ENCODE data around the gene AP3D1. TPM values are rescaled to one million over a fixed set of nuclear protein-coding genes. Genes with fewer than 3 reads are reported as not detected.

AP3D1 gene
- total RNA-seq, 2 experiments from 2014 or later, result 41.8 to 41.9 TPM

DNA sequence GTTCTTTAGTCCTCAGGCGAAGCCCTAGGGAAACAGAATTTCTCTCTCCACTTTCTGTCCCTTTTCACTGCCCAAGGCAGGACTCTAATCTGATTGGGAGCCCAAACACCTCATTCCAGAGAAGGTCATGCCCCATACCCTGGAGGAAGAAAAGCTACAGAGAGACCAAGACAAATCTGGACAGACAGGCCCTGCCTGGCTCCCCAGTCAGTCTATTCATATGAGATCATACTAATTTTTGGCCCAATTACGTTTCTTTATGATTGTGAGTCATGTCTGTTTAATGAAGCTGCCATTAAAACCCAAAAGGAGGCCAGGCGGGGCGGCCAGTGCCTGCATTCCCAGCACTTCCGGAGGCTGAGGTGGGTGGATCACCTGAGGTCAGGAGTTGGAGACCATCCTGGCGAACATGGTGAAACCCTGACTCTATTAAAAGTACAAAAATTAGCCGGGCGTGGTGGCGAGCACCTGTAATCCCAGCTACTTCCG lies 3.3 kb upstream of the AP3D1 start:
- no peak overlapping the region for H3K4me3 ChIP-seq (ENCODE audit: low read length)
- Mint-ChIP-seq H3K36me3 (ENCODE audit: low read depth) (peaks cover 4% of the 10 kb centered on the region), H3K9me3 (no peaks in the 10 kb centered on the region), H3K27me3 (no peaks in the 10 kb centered on the region), H3K4me3 (no peak overlapping the region), H3K4me1 (ENCODE audit: low read depth) (peaks cover 17% of the 10 kb centered on the region), H3K27ac (no peak overlapping the region)
- H3K36me3 ChIP-seq (ENCODE audit: insufficient read depth, low read length), result peaks cover 2% of the 10 kb centered on the region
- peaks cover 27% of the 10 kb centered on the region for H3K4me1 ChIP-seq (ENCODE audit: insufficient read depth, low read length)
- intact Hi-C loops (cut with DNase I, micrococcal nuclease), result loop anchor here in 1 of 2 experiments (5.0 kb wide), 3 partner anchors 137 to 458 kb away; partner anchors contain the start of genes BTBD2, LSM7 and SPPL2B
- ATAC-seq (ENCODE audit: poor library complexity), result no peak
- ChIA-PET CTCF (no interaction called here), POLR2A (no interaction called here)
- H3K27ac ChIP-seq (ENCODE audit: low read depth in 1 of 2, low read length in 2 of 2), result no peak overlapping the region
- no peak for DNase-seq
- H3K27me3 ChIP-seq (ENCODE audit: control insufficient read depth in 1 of 2, insufficient read depth in 2 of 2, low read length in 2 of 2), result no peaks in the 10 kb centered on the region
- no peaks in the 10 kb centered on the region for H3K9me3 ChIP-seq (ENCODE audit: control insufficient read depth in 1 of 2, insufficient read depth in 1 of 2, low read length in 2 of 2)
- TF ChIP-seq, protein P1, sequence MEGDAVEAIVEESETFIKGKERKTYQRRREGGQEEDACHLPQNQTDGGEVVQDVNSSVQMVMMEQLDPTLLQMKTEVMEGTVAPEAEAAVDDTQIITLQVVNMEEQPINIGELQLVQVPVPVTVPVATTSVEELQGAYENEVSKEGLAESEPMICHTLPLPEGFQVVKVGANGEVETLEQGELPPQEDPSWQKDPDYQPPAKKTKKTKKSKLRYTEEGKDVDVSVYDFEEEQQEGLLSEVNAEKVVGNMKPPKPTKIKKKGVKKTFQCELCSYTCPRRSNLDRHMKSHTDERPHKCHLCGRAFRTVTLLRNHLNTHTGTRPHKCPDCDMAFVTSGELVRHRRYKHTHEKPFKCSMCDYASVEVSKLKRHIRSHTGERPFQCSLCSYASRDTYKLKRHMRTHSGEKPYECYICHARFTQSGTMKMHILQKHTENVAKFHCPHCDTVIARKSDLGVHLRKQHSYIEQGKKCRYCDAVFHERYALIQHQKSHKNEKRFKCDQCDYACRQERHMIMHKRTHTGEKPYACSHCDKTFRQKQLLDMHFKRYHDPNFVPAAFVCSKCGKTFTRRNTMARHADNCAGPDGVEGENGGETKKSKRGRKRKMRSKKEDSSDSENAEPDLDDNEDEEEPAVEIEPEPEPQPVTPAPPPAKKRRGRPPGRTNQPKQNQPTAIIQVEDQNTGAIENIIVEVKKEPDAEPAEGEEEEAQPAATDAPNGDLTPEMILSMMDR (IDR thresholded peaks at IDR 0.05), result no peak

DNA sequence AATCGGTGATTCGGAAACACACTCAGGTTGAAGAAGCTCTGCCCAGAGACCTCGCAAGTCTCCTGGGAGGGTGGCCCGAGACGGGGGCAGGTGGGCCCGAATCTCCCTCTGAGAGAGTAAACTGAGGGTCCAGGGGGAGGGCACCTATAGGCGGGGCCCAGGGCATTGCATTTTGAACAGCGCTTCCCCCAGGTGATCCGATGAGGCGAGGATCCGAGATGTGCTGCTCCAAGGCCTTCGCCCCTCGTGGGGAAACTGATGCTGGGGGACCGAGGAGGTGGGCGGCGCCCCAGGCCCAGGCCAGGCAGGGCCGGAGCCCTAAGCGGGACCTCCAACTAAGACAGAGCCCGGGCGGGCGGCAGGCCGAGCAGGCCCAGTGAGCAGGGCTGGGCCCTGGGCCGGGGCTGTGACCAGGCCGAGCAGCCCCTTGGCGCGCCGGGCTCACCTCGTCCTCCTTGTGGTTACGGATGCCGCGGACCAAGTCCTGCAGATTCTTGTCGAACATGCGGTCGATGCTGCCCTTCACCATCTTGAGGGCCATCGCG lies 500 bp downstream of the AP3D1 start:
- H3K4me1 Mint-ChIP-seq (ENCODE audit: low read depth), result peaks cover 35% of the 10 kb centered on the region
- peaks cover 54% of the 10 kb centered on the region for H3K4me1 ChIP-seq (ENCODE audit: insufficient read depth, low read length)
- DNase-seq (peak in 5 of 14 experiments; percentile 12 to 67 (median 25)), ATAC-seq (ENCODE audit: poor library complexity) (no peak)
- H3K27ac ChIP-seq (ENCODE audit: low read depth in 1 of 2, low read length in 2 of 2), result peak overlapping the region; percentile 57 to 77
- H3K4me3 ChIP-seq (ENCODE audit: low read length), result peak overlapping the region; percentile 80
- H3K27me3 ChIP-seq (ENCODE audit: control insufficient read depth in 1 of 2, insufficient read depth in 2 of 2, low read length in 2 of 2), result no peaks in the 10 kb centered on the region
- no peaks in the 10 kb centered on the region for H3K27me3 Mint-ChIP-seq
- TF ChIP-seq, protein P1 (IDR thresholded peaks at IDR 0.05), result no peak
- POLR2A ChIA-PET, result interaction anchor here (0.8 to 2.1 kb wide), 6 partner anchors 13 to 800 kb away, joined by 3 to 11 read pairs (median 6); partner anchors contain the start of gene GADD45B
- no peaks in the 10 kb centered on the region for H3K9me3 ChIP-seq (ENCODE audit: control insufficient read depth in 1 of 2, insufficient read depth in 1 of 2, low read length in 2 of 2)
- H3K27ac Mint-ChIP-seq, result peak overlapping the region; percentile 85
- H3K36me3 ChIP-seq (ENCODE audit: insufficient read depth, low read length), result peaks cover 9% of the 10 kb centered on the region
- peak overlapping the region; percentile 86 for H3K4me3 Mint-ChIP-seq
- CTCF ChIA-PET, result interaction anchor here (2.0 kb wide), 1 partner anchor 21 kb away, joined by 6 read pairs; no protein-coding TSS in a partner anchor
- intact Hi-C loops (cut with DNase I, micrococcal nuclease), result loop anchor here (1.0 to 5.0 kb wide), 5 partner anchors 54 to 176 kb away; partner anchors contain the start of genes IZUMO4 (in 2 of the 2), MOB3A (in 2 of the 2), PLEKHJ1 (in 2 of the 2) and SF3A2 (in 2 of the 2)
- H3K9me3 Mint-ChIP-seq, result no peaks in the 10 kb centered on the region
- peaks cover 8% of the 10 kb centered on the region for H3K36me3 Mint-ChIP-seq (ENCODE audit: low read depth)

DNA sequence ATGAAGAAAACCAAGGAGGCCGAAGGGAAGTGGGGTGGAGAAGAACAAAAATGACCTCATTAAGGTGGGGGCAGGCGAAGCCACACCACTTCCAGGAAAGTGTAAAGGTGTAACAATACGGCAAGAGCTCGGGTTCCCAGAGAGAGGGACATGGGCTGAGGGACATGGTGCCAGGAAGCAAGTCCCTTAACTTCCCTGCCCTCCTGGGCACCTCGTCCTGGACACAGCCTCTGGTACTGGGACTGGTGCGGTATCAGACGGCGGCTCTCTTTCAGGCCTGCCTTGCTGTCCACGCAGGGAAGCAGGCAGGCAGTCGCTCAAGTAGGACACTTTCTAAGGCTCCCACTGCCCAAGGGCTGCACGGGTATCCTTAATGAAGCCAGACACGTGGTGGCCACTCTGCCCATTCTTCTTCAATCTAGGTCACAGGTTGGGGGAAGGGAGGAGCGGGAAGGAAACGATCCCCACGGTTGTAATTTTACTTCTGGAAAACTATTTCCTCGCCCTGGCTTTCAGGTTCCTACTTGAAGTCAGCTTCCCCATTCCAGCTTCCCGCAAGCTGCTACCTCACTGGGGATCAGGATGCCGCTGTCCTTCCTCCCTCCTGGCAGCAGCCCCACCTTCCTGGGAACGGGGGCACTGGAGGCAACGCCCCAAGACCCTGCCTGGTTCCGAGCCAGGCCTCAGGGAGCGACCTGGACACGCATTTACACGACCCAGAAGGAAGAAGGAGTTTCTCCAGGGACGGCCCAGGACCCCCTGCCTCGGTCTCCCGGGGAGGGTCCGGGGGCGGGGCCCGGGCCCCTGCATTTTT lies 1.2 kb downstream of the AP3D1 start:
- ATAC-seq (ENCODE audit: poor library complexity) (no peak), DNase-seq (peak in 3 of 14 experiments; percentile 32 to 55 (median 49))
- Mint-ChIP-seq H3K4me1 (ENCODE audit: low read depth) (peaks cover 41% of the 10 kb centered on the region), H3K4me3 (peak overlapping the region; percentile 86), H3K9me3 (no peaks in the 10 kb centered on the region), H3K27me3 (no peaks in the 10 kb centered on the region), H3K27ac (peak overlapping the region; percentile 85), H3K36me3 (ENCODE audit: low read depth) (peaks cover 9% of the 10 kb centered on the region)
- POLR2A ChIA-PET, result interaction anchor here (0.8 to 2.1 kb wide), 3 partner anchors 90 to 800 kb away, joined by 3 to 7 read pairs (median 4); no protein-coding TSS in a partner anchor
- H3K27ac ChIP-seq (ENCODE audit: low read depth in 1 of 2, low read length in 2 of 2), result peak overlapping the region; percentile 57 to 77
- H3K36me3 ChIP-seq (ENCODE audit: insufficient read depth, low read length), result peaks cover 12% of the 10 kb centered on the region
- TF ChIP-seq, protein P1 (IDR thresholded peaks at IDR 0.05), result no peak
- H3K27me3 ChIP-seq (ENCODE audit: control insufficient read depth in 1 of 2, insufficient read depth in 2 of 2, low read length in 2 of 2), result no peaks in the 10 kb centered on the region
- peak overlapping the region; percentile 80 for H3K4me3 ChIP-seq (ENCODE audit: low read length)
- H3K9me3 ChIP-seq (ENCODE audit: control insufficient read depth in 1 of 2, insufficient read depth in 1 of 2, low read length in 2 of 2), result no peaks in the 10 kb centered on the region
- CTCF ChIA-PET, result no interaction called here
- H3K4me1 ChIP-seq (ENCODE audit: insufficient read depth, low read length), result peaks cover 59% of the 10 kb centered on the region
- intact Hi-C loops (cut with DNase I, micrococcal nuclease), result loop anchor here (2.0 to 5.0 kb wide), 3 partner anchors 53 to 177 kb away; partner anchors contain the start of genes BTBD2 (in 1 of the 2), IZUMO4 (in 1 of the 2), LSM7 (in 1 of the 2) and MOB3A (in 1 of the 2)
